ENCODE results near the gene HIBADH.

DNA sequence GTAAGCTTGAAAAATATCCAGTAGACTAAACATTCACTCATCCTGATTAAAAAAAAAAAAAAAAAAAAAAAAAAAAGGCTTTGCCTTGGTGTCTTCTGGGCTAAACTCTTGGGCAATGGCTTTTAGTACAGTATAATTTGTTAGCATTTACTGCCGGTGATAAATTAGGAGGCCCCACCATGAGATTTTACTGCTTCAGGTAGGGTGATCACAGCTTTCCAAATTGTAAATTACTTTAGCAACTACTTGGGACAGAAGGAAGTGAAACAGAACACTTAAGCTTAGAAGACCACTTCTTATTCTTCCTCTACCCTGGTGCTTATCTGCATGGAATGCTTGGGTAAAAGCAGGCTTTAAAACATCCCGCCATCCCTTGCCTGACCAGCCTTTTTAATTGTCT is 152.1 kb downstream of the HIBADH start:
- TF ChIP-seq, protein P1, sequence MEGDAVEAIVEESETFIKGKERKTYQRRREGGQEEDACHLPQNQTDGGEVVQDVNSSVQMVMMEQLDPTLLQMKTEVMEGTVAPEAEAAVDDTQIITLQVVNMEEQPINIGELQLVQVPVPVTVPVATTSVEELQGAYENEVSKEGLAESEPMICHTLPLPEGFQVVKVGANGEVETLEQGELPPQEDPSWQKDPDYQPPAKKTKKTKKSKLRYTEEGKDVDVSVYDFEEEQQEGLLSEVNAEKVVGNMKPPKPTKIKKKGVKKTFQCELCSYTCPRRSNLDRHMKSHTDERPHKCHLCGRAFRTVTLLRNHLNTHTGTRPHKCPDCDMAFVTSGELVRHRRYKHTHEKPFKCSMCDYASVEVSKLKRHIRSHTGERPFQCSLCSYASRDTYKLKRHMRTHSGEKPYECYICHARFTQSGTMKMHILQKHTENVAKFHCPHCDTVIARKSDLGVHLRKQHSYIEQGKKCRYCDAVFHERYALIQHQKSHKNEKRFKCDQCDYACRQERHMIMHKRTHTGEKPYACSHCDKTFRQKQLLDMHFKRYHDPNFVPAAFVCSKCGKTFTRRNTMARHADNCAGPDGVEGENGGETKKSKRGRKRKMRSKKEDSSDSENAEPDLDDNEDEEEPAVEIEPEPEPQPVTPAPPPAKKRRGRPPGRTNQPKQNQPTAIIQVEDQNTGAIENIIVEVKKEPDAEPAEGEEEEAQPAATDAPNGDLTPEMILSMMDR (IDR thresholded peaks at IDR 0.05) = no peak
- TF ChIP-seq POLR2A (IDR thresholded peaks at IDR 0.05) = no peak

All from testis (tissue), 2 donors.